ENCODE results near the gene SLC35F4. TPM values are rescaled to one million over a fixed set of nuclear protein-coding genes. Genes with fewer than 3 reads are reported as not detected.

SLC35F4 gene
- total and polyA plus RNA-seq, 10 donors = not detected

- Histone ChIP-seq H3K4me3 (no peak overlapping the region), H3K27ac (no peak overlapping the region), H3K27me3 (replicated peaks in 1 of 7) (no peaks in the 10 kb centered on the region), H3K4me1 (no peaks in the 10 kb centered on the region), H3K9me3 (peaks cover 0 to 6% (median 0%) of the 10 kb centered on the region in 8 donors), H3K36me3 (no peaks in the 10 kb centered on the region)
- TF ChIP-seq, protein P1, sequence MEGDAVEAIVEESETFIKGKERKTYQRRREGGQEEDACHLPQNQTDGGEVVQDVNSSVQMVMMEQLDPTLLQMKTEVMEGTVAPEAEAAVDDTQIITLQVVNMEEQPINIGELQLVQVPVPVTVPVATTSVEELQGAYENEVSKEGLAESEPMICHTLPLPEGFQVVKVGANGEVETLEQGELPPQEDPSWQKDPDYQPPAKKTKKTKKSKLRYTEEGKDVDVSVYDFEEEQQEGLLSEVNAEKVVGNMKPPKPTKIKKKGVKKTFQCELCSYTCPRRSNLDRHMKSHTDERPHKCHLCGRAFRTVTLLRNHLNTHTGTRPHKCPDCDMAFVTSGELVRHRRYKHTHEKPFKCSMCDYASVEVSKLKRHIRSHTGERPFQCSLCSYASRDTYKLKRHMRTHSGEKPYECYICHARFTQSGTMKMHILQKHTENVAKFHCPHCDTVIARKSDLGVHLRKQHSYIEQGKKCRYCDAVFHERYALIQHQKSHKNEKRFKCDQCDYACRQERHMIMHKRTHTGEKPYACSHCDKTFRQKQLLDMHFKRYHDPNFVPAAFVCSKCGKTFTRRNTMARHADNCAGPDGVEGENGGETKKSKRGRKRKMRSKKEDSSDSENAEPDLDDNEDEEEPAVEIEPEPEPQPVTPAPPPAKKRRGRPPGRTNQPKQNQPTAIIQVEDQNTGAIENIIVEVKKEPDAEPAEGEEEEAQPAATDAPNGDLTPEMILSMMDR (IDR thresholded peaks at IDR 0.05 in 8 of 11, conservative IDR thresholded peaks at IDR 0.05 in 3 of 11) = no peak
- TF ChIP-seq POLR2A (IDR thresholded peaks at IDR 0.05) = no peak
- TF ChIP-seq POLR2AphosphoS5 (IDR thresholded peaks at IDR 0.05) = no peak
- intact Hi-C loops (cut with DNase I; ENCODE audit: low total_unique reads) = no loop called here
- 78 to 94% (median 83%) methylated on average over 2 of the region's 2 CpGs for WGBS, 5 donors
- DNase-seq = no peak
These were observed 53.2 kb downstream of the SLC35F4 start for GRCh38 chr14:57812741-57813140.

GRCh38 chr14:57811998-57812546, 53.8 kb downstream of the SLC35F4 start:
- WGBS, 5 donors = 47 to 68% (median 57%) methylated on average over 2 of the region's 2 CpGs
- intact Hi-C loops (cut with DNase I; ENCODE audit: low total_unique reads) = no loop called here
- H3K27ac ChIP-seq = no peak overlapping the region
- TF ChIP-seq POLR2A (IDR thresholded peaks at IDR 0.05) = no peak
- TF ChIP-seq, protein P1 (IDR thresholded peaks at IDR 0.05 in 8 of 11, conservative IDR thresholded peaks at IDR 0.05 in 3 of 11) = no peak
- TF ChIP-seq POLR2AphosphoS5 (IDR thresholded peaks at IDR 0.05) = no peak
- H3K4me1 ChIP-seq = no peaks in the 10 kb centered on the region
- H3K4me3 ChIP-seq = no peak overlapping the region
- H3K36me3 ChIP-seq = no peaks in the 10 kb centered on the region
- no peaks in the 10 kb centered on the region for H3K27me3 ChIP-seq (replicated peaks in 1 of 7)
- peaks cover 0 to 7% (median 0%) of the 10 kb centered on the region in 8 donors for H3K9me3 ChIP-seq
- DNase-seq = no peak

- WGBS, 5 donors = 29 to 62% (median 39%) methylated on average over 1 of the region's 1 CpG
- Histone ChIP-seq H3K36me3 (no peaks in the 10 kb centered on the region), H3K9me3 (peaks cover 0 to 7% (median 0%) of the 10 kb centered on the region in 8 donors), H3K4me1 (no peaks in the 10 kb centered on the region), H3K4me3 (no peak overlapping the region), H3K27ac (no peak overlapping the region), H3K27me3 (replicated peaks in 1 of 7) (no peaks in the 10 kb centered on the region)
- TF ChIP-seq, protein P1 (IDR thresholded peaks at IDR 0.05 in 8 of 11, conservative IDR thresholded peaks at IDR 0.05 in 3 of 11) = no peak
- TF ChIP-seq POLR2A (IDR thresholded peaks at IDR 0.05) (no peak), POLR2AphosphoS5 (IDR thresholded peaks at IDR 0.05) (no peak)
- intact Hi-C loops (cut with DNase I; ENCODE audit: low total_unique reads) = no loop called here
- no peak for DNase-seq
These were observed 56.1 kb downstream of the SLC35F4 start for GRCh38 chr14:57809808-57810207.

- no peak for DNase-seq
- TF ChIP-seq POLR2AphosphoS5 (IDR thresholded peaks at IDR 0.05) (no peak), POLR2A (IDR thresholded peaks at IDR 0.05) (no peak)
- TF ChIP-seq, protein P1 (IDR thresholded peaks at IDR 0.05 in 8 of 11, conservative IDR thresholded peaks at IDR 0.05 in 3 of 11) = no peak
- intact Hi-C loops (cut with DNase I; ENCODE audit: low total_unique reads) = no loop called here
- H3K36me3 ChIP-seq = no peaks in the 10 kb centered on the region
- H3K9me3 ChIP-seq = peaks cover 0 to 22% (median 0%) of the 10 kb centered on the region in 8 donors
- H3K27me3 ChIP-seq (replicated peaks in 1 of 7) = no peaks in the 10 kb centered on the region
- WGBS, 5 donors = 55 to 92% (median 71%) methylated on average over 2 of the region's 2 CpGs
- no peak overlapping the region for H3K27ac ChIP-seq
- H3K4me1 ChIP-seq = no peaks in the 10 kb centered on the region
- no peak overlapping the region for H3K4me3 ChIP-seq
These were observed 68.7 kb downstream of the SLC35F4 start for GRCh38 chr14:57797160-57797559.
